Right lobe of liver (tissue), 4 donors: ENCODE results near the gene ANO9.

Experiments
- CTCF ChIP-seq, 4 donors: fragments of 200-600 bp in 3 of 4; fragments of 450-650 bp in 1 of 4; IDR thresholded peaks; one replicate each; pipeline versions ENCODE4 v1.5.1 to v1.8.0; 2016 to 2022; ENCODE audit warnings: antibody characterized with exemption in 4 of 4, mild to moderate bottlenecking in 2 of 4
- POLR2A ChIP-seq: fragments of 450-650 bp; IDR thresholded peaks from one replicate; pipeline ENCODE4 v1.6.1; 2017; ENCODE audit warnings: antibody characterized with exemption, mild to moderate bottlenecking
- donor health status: DM: no; HTN: no; CAD: no.
- donor health status: DM: no; HTN: no; CAD: no.
- donor health status: DM: no; HTN: yes; CAD: no.

- TF ChIP-seq CTCF (IDR thresholded peaks at IDR 0.05) (no peak), POLR2A (no peak)
Measured at GRCh38 chr11:437228-437870, 4.5 kb downstream of the ANO9 start.
